ENCODE measurements around the gene A2ML1.

GRCh38 chr12:8914716-8915526 lies 92.5 kb downstream of the A2ML1 start:
- TF ChIP-seq, protein P1, sequence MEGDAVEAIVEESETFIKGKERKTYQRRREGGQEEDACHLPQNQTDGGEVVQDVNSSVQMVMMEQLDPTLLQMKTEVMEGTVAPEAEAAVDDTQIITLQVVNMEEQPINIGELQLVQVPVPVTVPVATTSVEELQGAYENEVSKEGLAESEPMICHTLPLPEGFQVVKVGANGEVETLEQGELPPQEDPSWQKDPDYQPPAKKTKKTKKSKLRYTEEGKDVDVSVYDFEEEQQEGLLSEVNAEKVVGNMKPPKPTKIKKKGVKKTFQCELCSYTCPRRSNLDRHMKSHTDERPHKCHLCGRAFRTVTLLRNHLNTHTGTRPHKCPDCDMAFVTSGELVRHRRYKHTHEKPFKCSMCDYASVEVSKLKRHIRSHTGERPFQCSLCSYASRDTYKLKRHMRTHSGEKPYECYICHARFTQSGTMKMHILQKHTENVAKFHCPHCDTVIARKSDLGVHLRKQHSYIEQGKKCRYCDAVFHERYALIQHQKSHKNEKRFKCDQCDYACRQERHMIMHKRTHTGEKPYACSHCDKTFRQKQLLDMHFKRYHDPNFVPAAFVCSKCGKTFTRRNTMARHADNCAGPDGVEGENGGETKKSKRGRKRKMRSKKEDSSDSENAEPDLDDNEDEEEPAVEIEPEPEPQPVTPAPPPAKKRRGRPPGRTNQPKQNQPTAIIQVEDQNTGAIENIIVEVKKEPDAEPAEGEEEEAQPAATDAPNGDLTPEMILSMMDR (IDR thresholded peaks at IDR 0.05) = no peak
- no peak for TF ChIP-seq EP300 (IDR thresholded peaks at IDR 0.05)
